ENCODE results near the gene GNG7. TPM values are rescaled to one million over a fixed set of nuclear protein-coding genes. Genes with fewer than 3 reads are reported as not detected.
"Not testable (repeated sequence)": the region's sequence is repeated elsewhere in the genome, so short reads cannot be mapped to it uniquely, and the experiment has no call there.

GNG7 gene
- total RNA-seq, 6 experiments from 2014 or later, result 1.3 to 3.7 (median 2.3) TPM

DNA sequence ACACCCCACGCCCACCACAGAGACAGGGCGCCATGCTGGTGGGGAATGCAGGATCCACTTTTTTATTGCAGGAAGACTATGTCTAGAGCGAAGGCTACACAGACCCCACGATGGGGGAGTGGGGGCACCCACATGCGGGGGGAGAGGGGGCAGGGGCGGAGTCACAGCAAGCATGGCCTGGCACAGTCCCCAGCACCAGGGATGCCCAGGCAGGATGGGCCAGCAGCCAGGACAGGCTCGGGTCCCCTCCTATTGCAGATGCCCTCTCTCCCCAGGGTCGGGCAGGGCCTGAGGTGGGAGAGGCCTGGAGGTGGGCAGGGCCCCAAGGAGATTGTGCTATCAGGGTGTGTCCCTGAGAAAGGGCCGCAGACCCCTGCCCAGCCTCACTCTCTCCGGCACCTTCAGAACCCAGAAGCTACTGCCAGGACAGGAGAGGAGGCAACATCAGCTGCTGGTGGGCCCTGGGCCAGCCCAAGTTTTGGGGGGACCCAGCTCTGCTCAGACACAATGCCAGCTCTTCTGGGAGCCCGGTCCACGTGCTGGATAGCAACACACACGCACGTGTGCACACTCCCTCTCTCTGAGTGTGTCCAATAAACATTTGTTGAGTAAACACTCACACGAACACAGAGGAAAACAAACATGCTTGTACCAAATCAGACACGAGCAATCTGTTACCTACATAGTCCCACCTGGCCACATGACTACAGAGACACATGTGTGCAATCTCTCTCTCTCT is 12.2 kb upstream of the GNG7 start:
- no peaks in the 10 kb centered on the region for H3K4me1 ChIP-seq
- 50% methylated on average over 11 of the region's 16 CpGs for WGBS (ENCODE audit: insufficient coverage, low coverage, low lambda C conversion rate, missing lambda C conversion rate)
- ATAC-seq, result no peak
- H3K27ac ChIP-seq, result no peak overlapping the region
- DNase-seq, result no peak
- H3K36me3 ChIP-seq, result no peaks in the 10 kb centered on the region
- no peak for TF ChIP-seq POLR2A (IDR thresholded peaks at IDR 0.05)
- TF ChIP-seq, protein P1, sequence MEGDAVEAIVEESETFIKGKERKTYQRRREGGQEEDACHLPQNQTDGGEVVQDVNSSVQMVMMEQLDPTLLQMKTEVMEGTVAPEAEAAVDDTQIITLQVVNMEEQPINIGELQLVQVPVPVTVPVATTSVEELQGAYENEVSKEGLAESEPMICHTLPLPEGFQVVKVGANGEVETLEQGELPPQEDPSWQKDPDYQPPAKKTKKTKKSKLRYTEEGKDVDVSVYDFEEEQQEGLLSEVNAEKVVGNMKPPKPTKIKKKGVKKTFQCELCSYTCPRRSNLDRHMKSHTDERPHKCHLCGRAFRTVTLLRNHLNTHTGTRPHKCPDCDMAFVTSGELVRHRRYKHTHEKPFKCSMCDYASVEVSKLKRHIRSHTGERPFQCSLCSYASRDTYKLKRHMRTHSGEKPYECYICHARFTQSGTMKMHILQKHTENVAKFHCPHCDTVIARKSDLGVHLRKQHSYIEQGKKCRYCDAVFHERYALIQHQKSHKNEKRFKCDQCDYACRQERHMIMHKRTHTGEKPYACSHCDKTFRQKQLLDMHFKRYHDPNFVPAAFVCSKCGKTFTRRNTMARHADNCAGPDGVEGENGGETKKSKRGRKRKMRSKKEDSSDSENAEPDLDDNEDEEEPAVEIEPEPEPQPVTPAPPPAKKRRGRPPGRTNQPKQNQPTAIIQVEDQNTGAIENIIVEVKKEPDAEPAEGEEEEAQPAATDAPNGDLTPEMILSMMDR (IDR thresholded peaks at IDR 0.05), result no peak
- intact Hi-C loops (cut with DNase I), result no loop called here
- H3K27me3 ChIP-seq, result no peaks in the 10 kb centered on the region
- no peaks in the 10 kb centered on the region for H3K9me3 ChIP-seq
- H3K4me3 ChIP-seq, result no peak overlapping the region

DNA sequence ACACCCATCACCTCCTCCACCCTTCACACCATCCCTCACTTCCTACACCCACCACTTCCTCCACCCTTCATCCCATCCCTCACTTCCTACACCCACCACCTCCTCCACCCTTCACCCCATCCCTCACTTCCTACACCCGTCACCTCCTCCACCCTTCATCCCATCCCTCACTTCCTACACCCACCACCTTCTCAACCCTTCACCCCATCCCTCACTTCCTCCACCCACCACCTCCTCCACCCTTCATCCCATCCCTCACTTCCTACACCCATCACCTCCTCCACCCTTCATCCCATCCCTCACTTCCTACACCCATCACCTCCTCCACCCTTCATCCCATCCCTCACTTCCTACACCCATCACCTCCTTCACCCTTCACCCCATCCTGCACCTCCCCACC is 11.6 kb upstream of the GNG7 start:
- H3K36me3 ChIP-seq; H3K4me1 ChIP-seq; H3K27me3 ChIP-seq; H3K4me3 ChIP-seq; H3K27ac ChIP-seq; ATAC-seq; H3K9me3 ChIP-seq; DNase-seq; intact Hi-C loops (cut with DNase I): not testable (repeated sequence)
- no CpG with 5 or more reads among the region's 1 CpG for WGBS (ENCODE audit: insufficient coverage, low coverage, low lambda C conversion rate, missing lambda C conversion rate)

DNA sequence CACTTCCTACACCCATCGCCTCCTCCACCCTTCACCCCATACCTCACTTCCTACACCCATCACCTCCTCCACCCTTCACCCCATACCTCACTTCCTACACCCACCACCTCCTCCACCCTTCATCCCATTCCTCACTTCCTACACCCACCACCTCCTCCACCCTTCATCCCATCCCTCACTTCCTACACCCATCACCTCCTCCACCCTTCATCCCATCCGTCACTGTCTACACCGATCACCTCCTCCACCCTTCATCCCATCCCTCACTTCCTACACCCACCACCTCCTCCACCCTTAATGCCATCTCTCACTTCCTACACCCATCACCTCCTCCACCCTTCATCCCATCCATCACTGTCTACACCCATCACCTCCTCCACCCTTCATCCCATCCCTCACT is 10.7 kb upstream of the GNG7 start:
- 95% methylated on average over 2 of the region's 3 CpGs for WGBS (ENCODE audit: insufficient coverage, low coverage, low lambda C conversion rate, missing lambda C conversion rate)
- not testable (repeated sequence) for ATAC-seq

DNA sequence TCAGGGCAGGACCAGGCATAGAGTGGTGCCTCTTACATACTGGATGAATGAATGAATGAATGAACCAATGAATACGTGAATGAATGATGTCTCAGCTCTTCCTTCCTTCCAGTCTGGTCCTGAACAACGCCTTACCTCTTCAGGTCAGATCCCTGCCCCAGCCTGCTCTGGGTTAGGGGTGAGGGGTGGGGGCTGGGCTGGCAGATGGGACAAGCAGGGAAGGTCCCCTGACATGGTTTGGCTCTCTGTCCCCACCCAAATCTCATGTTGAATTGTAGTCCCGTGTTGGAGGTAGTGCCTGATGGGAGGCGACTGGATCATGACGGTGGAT is 9.3 kb upstream of the GNG7 start:
- Histone ChIP-seq H3K9me3 (no peaks in the 10 kb centered on the region), H3K4me1 (no peaks in the 10 kb centered on the region), H3K36me3 (no peaks in the 10 kb centered on the region), H3K4me3 (no peak overlapping the region), H3K27me3 (no peaks in the 10 kb centered on the region), H3K27ac (no peak overlapping the region)
- ATAC-seq (no peak), DNase-seq (no peak)
- WGBS (ENCODE audit: insufficient coverage, low coverage, low lambda C conversion rate, missing lambda C conversion rate), result 62% methylated on average over 2 of the region's 5 CpGs
- TF ChIP-seq, protein P1 (IDR thresholded peaks at IDR 0.05), result no peak
- no peak for TF ChIP-seq POLR2A (IDR thresholded peaks at IDR 0.05)
- intact Hi-C loops (cut with DNase I), result no loop called here

More for the DNA sequence above, 10.7 kb upstream of the GNG7 start:
- intact Hi-C loops (cut with DNase I); H3K27me3 ChIP-seq; H3K4me3 ChIP-seq; H3K27ac ChIP-seq; H3K4me1 ChIP-seq; DNase-seq; H3K9me3 ChIP-seq; H3K36me3 ChIP-seq: not testable (repeated sequence)

DNA sequence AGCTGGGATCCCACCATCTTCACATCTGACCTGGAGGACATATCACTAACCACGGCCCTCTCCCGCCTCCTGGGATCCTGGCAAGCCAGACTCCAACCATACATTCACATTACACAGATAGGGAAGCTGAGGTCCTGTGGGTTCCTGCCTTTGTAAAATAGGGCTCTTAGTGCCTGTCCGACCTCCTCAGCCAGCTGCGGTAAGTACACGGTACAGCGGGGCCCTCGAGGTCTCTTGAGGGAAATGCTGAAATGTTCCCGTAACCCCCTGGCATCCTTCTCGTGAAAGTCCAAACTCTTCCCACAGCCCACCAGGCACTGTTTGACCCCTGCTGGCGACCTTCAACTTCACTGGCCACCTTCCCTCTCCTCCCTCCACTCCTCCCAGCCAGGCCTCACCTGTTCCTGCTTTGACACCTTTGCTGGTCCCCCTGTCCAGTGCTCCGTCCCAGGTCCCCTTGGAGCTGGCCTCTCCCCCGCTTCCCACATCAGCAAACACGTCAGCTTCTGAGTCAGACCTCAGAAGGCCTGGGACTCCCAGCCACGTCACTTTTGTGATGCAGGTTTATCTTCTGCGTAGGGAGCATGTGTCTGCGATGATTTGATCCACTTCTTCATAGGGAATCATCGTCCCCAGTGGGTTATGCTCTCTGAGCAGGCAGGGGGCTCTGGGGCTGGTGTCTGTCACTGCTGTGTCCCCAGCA is 8.8 kb upstream of the GNG7 start:
- intact Hi-C loops (cut with DNase I), result no loop called here
- H3K27ac ChIP-seq, result no peak overlapping the region
- ATAC-seq, result no peak

More for the DNA sequence above, 8.8 kb upstream of the GNG7 start:
- no peak for DNase-seq
- no peak overlapping the region for H3K4me3 ChIP-seq
- H3K27me3 ChIP-seq, result no peaks in the 10 kb centered on the region
- TF ChIP-seq POLR2A (IDR thresholded peaks at IDR 0.05), result no peak
- TF ChIP-seq, protein P1 (IDR thresholded peaks at IDR 0.05), result no peak
- no peaks in the 10 kb centered on the region for H3K36me3 ChIP-seq
- no peaks in the 10 kb centered on the region for H3K9me3 ChIP-seq
- WGBS (ENCODE audit: insufficient coverage, low coverage, low lambda C conversion rate, missing lambda C conversion rate), result 64% methylated on average over 12 of the region's 17 CpGs
- H3K4me1 ChIP-seq, result no peaks in the 10 kb centered on the region

All from right lobe of liver (tissue), 6 donors.